CD14-positive monocyte (primary cell): ENCODE results near the gene IGF2R. TPM values are rescaled to one million over a fixed set of nuclear protein-coding genes. Genes with fewer than 3 reads are reported as not detected.

Experiments
- DNase-seq, 3 donors: peaks; one replicate each; pipeline ENCODE4 v3.0.0-alpha.2; 2011 to 2022
- H2AFZ ChIP-seq: 2 replicates; pipeline ENCODE4 v1.6.0; 2012; ENCODE audit warnings: mild to moderate bottlenecking, low read depth, low read length, inconsistent platforms; ENCODE audit not compliant: insufficient read depth, poor library complexity, severe bottlenecking
- H3K27ac ChIP-seq, 2 donors: 1 replicate in 1 of 2; 2 replicates in 1 of 2; pipeline ENCODE4 v1.5.1; 2012 to 2013; ENCODE audit warnings: low read length in 2 of 2, control low read depth in 1 of 2, inconsistent platforms in 1 of 2, low read depth in 1 of 2, mild to moderate bottlenecking in 1 of 2
- H3K27me3 ChIP-seq, 2 donors: one replicate each; pipeline versions ENCODE4 v1.6.0 to v1.6.1; 2011 to 2013; ENCODE audit warnings: low read length in 2 of 2; ENCODE audit not compliant: control insufficient read depth in 2 of 2, insufficient read depth in 2 of 2
- H3K36me3 ChIP-seq, 2 donors: replicated peaks in 1 of 2; 1 replicate in 1 of 2; 2 replicates in 1 of 2; pipeline versions ENCODE4 v1.5.1 to v1.6.1; 2012 to 2013; ENCODE audit warnings: low read length in 2 of 2, control low read depth in 1 of 2, inconsistent platforms in 1 of 2, mild to moderate bottlenecking in 1 of 2; ENCODE audit not compliant: insufficient read depth in 2 of 2, control insufficient read depth in 1 of 2
- H3K4me1 ChIP-seq, 2 donors: 1 replicate in 1 of 2; 2 replicates in 1 of 2; pipeline versions ENCODE4 v1.5.1 to v1.6.1; 2012 to 2013; ENCODE audit warnings: low read length in 2 of 2, control low read depth in 1 of 2, inconsistent platforms in 1 of 2, mild to moderate bottlenecking in 1 of 2, moderate library complexity in 1 of 2; ENCODE audit not compliant: insufficient read depth in 2 of 2, control insufficient read depth in 1 of 2
- H3K4me2 ChIP-seq: replicated peaks from 2 replicates; pipeline ENCODE3; 2012; ENCODE audit warnings: low read length, moderate library complexity, mild to moderate bottlenecking; ENCODE audit not compliant: poor library complexity, severe bottlenecking; ENCODE audit errors: extremely low read depth
- H3K4me3 ChIP-seq, 3 experiments: fragments of 200-600 bp in 1 of 3; sonication (generic) in 1 of 3; replicated peaks in 1 of 3; 1 replicate in 2 of 3; 2 replicates in 1 of 3; pipeline ENCODE4 v1.5.1; 2011 to 2013; ENCODE audit warnings: low read length in 3 of 3, mild to moderate bottlenecking in 3 of 3, control low read depth in 2 of 3, low read depth in 2 of 3, inconsistent platforms in 1 of 3, moderate library complexity in 1 of 3
- H3K79me2 ChIP-seq: 2 replicates; pipeline ENCODE4 v1.6.0; 2012; ENCODE audit warnings: mild to moderate bottlenecking, control low read depth, inconsistent platforms, low read length, moderate library complexity; ENCODE audit not compliant: insufficient read depth
- H3K9ac ChIP-seq: 2 replicates; pipeline ENCODE4 v1.6.0; 2017; ENCODE audit warnings: low read length, mild to moderate bottlenecking; ENCODE audit not compliant: insufficient read depth, poor library complexity, severe bottlenecking
- H3K9me3 ChIP-seq, 2 donors: replicated peaks in 1 of 2; 1 replicate in 1 of 2; 2 replicates in 1 of 2; pipeline versions ENCODE4 v1.5.1 to v1.6.1; 2012 to 2013; ENCODE audit warnings: low read length in 2 of 2, control low read depth in 1 of 2; ENCODE audit not compliant: control insufficient read depth in 1 of 2, insufficient read depth in 1 of 2
- H4K20me1 ChIP-seq: 2 replicates; pipeline ENCODE4 v1.6.0; 2012; ENCODE audit warnings: mild to moderate bottlenecking, low read length, control low read depth, moderate library complexity; ENCODE audit not compliant: insufficient read depth
- H3K27ac Mint-ChIP-seq, 7 donors: one replicate each; pipeline ENCODE4 v1.8.0; 2020; ENCODE audit warnings: mild to moderate bottlenecking in 7 of 7, mixed read lengths in 7 of 7, moderate library complexity in 6 of 7, inconsistent platforms in 2 of 7
- H3K27me3 Mint-ChIP-seq, 3 donors: one replicate each; pipeline ENCODE4 v1.8.0; 2021 to 2022; ENCODE audit warnings: low read depth in 3 of 3, mild to moderate bottlenecking in 3 of 3, mixed read lengths in 3 of 3, moderate library complexity in 3 of 3, inconsistent platforms in 1 of 3
- H3K36me3 Mint-ChIP-seq, 2 donors: one replicate each; pipeline ENCODE4 v1.8.0; 2020; ENCODE audit warnings: mixed read lengths in 2 of 2, inconsistent platforms in 1 of 2, mild to moderate bottlenecking in 1 of 2
- H3K4me1 Mint-ChIP-seq: one replicate; pipeline ENCODE4 v1.8.0; 2020; ENCODE audit warnings: mild to moderate bottlenecking, mixed read lengths
- H3K4me3 Mint-ChIP-seq, 2 donors: one replicate each; pipeline ENCODE4 v1.8.0; 2020; ENCODE audit warnings: mild to moderate bottlenecking in 2 of 2, mixed read lengths in 2 of 2, moderate library complexity in 1 of 2
- H3K9me3 Mint-ChIP-seq, 7 donors: one replicate each; pipeline ENCODE4 v1.8.0; 2020 to 2022; ENCODE audit warnings: mixed read lengths in 7 of 7, mild to moderate bottlenecking in 6 of 7, moderate library complexity in 6 of 7, inconsistent platforms in 2 of 7
- WGBS: methylation state at CpG from one replicate; pipeline ENCODE4 v1.1.5; 2013; ENCODE audit warnings: missing lambda C conversion rate; ENCODE audit not compliant: insufficient coverage; 5-methylcytosine and 5-hydroxymethylcytosine counted together
- intact Hi-C, 2 donors: fragments of 100-400 bp; cut with micrococcal nuclease; formaldehyde crosslinking; loops; one replicate each; pipeline versions ENCODE4 v1.15.0 to v1.15.1; 2023
- polyA plus RNA-seq, 3 donors: library from polyadenylated mRNA; depleted of rRNA in 1 of 3; unstranded in 2 of 3; stranded (reverse) in 1 of 3; fragments of 300-500 nt in 2 of 3; fragments of >200 nt in 1 of 3; fragmentation: Illumina TruSeq in 2 of 3; gene quantifications; 1 replicate in 2 of 3; 2 replicates in 1 of 3; pipeline ENCODE4 v1.2.3, GENCODE V29; 2012 to 2021
- TF ChIP-seq, protein P1 (sequence below): fragments of 200-600 bp; IDR thresholded peaks from one replicate; pipeline ENCODE4 v1.8.0; 2022; ENCODE audit warnings: antibody characterized with exemption, mild to moderate bottlenecking

Gene IGF2R
- polyA plus RNA-seq, 3 donors = 6.9 to 44.8 (median 8.2) TPM

DNA sequence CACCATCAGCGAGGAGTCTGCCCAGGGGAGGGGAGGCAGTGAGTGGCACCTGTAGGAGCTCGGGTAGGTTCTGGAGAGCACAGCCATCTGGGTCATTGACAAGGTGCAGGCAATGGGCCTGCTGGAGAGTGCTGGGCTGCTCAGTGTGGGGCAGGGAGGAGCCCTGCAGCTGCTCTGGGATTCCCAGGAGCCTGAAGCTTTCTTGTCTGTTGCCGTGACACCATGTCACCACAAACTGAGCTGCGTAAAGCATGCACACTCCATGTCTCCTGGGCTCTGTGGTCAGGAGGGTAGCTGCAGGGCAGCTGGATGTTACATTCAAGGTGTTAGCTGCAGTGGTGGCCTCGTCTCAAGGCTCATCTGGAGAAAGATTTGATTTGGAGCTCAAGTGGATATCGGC, 148.3 kb downstream of the IGF2R start:
- Histone ChIP-seq H4K20me1 (no peaks in the 10 kb centered on the region), H3K4me2 (no peak overlapping the region), H2AFZ (no peak overlapping the region), H3K36me3 (no peaks in the 10 kb centered on the region), H3K4me3 (no peak overlapping the region), H3K4me1 (no peaks in the 10 kb centered on the region), H3K79me2 (no peaks in the 10 kb centered on the region), H3K27me3 (no peaks in the 10 kb centered on the region), H3K9me3 (peaks cover 9 to 26% of the 10 kb centered on the region in 2 donors), H3K9ac (no peak overlapping the region), H3K27ac (no peak overlapping the region)
- Mint-ChIP-seq H3K36me3 (peaks cover 3% of the 10 kb centered on the region in 2 donors), H3K27me3 (peaks cover 5 to 8% (median 6%) of the 10 kb centered on the region in 3 donors), H3K4me3 (no peak overlapping the region), H3K27ac (no peak overlapping the region), H3K9me3 (peaks cover 7 to 24% (median 18%) of the 10 kb centered on the region in 7 donors), H3K4me1 (no peaks in the 10 kb centered on the region)
- WGBS = 97% methylated on average over 6 of the region's 6 CpGs
- no peak for DNase-seq
- intact Hi-C loops = no loop called here
- TF ChIP-seq, protein P1, sequence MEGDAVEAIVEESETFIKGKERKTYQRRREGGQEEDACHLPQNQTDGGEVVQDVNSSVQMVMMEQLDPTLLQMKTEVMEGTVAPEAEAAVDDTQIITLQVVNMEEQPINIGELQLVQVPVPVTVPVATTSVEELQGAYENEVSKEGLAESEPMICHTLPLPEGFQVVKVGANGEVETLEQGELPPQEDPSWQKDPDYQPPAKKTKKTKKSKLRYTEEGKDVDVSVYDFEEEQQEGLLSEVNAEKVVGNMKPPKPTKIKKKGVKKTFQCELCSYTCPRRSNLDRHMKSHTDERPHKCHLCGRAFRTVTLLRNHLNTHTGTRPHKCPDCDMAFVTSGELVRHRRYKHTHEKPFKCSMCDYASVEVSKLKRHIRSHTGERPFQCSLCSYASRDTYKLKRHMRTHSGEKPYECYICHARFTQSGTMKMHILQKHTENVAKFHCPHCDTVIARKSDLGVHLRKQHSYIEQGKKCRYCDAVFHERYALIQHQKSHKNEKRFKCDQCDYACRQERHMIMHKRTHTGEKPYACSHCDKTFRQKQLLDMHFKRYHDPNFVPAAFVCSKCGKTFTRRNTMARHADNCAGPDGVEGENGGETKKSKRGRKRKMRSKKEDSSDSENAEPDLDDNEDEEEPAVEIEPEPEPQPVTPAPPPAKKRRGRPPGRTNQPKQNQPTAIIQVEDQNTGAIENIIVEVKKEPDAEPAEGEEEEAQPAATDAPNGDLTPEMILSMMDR = no peak

GRCh38 chr6:160118620-160119229, 149.8 kb downstream of the IGF2R start:
- TF ChIP-seq, protein P1 = no peak
- H2AFZ ChIP-seq = no peak overlapping the region
- no peak overlapping the region for H3K4me2 ChIP-seq
- no peaks in the 10 kb centered on the region for H3K36me3 ChIP-seq
- intact Hi-C loops = no loop called here
- peaks cover 0 to 2% of the 10 kb centered on the region in 2 donors for H3K36me3 Mint-ChIP-seq
- no peaks in the 10 kb centered on the region for H3K79me2 ChIP-seq
- no peaks in the 10 kb centered on the region for H3K27me3 ChIP-seq
- no peak for DNase-seq
- H3K27ac ChIP-seq = no peak overlapping the region
- no peaks in the 10 kb centered on the region for H3K4me1 Mint-ChIP-seq
- peaks cover 9 to 26% of the 10 kb centered on the region in 2 donors for H3K9me3 ChIP-seq
- no peak overlapping the region for H3K4me3 Mint-ChIP-seq
- H3K9me3 Mint-ChIP-seq = peaks cover 7 to 21% (median 18%) of the 10 kb centered on the region in 7 donors
- H3K4me3 ChIP-seq = no peak overlapping the region
- WGBS = 100% methylated on average over 3 of the region's 5 CpGs
- H3K27ac Mint-ChIP-seq = no peak overlapping the region
- H3K27me3 Mint-ChIP-seq = peaks cover 5 to 16% (median 6%) of the 10 kb centered on the region in 3 donors
- no peaks in the 10 kb centered on the region for H4K20me1 ChIP-seq
- no peaks in the 10 kb centered on the region for H3K4me1 ChIP-seq
- H3K9ac ChIP-seq = no peak overlapping the region
